Activated CD4-positive, alpha-beta memory T cell treated with anti-CD3 and anti-CD28 coated beads, Interleukin-2, amount 10 ng/mL, durations not matched to agents 7 days and 5 days (primary cell): ENCODE data around the gene ZFP62. TPM values are rescaled to one million over a fixed set of nuclear protein-coding genes. Genes with fewer than 3 reads are reported as not detected.
A peak's percentile ranks its signal among the peaks of the same experiment; 100 is the strongest.

Experiments used
- CTCF ChIA-PET: fragments of 350-600 bp; sonication (Branson Sonifier 250); formaldehyde crosslinking; loops from one replicate; lab custom pipeline; 2021; ENCODE audit warnings: antibody characterized with exemption, inconsistent platforms; lab: Charles Lee
- POLR2A ChIA-PET: fragments of 350-600 bp; sonication (Branson Sonifier 250); formaldehyde crosslinking; loops from one replicate; lab custom pipeline; 2021; ENCODE audit warnings: antibody characterized with exemption; lab: Charles Lee
- DNase-seq: peaks from one replicate; pipeline ENCODE4 v3.0.0-alpha.2; 2020
- H3K27ac Mint-ChIP-seq: one replicate; pipeline ENCODE4 v1.8.0; 2021; ENCODE audit warnings: mild to moderate bottlenecking, mixed read lengths
- H3K27me3 Mint-ChIP-seq: one replicate; pipeline ENCODE4 v1.8.0; 2021; ENCODE audit warnings: mixed read lengths
- H3K36me3 Mint-ChIP-seq: one replicate; pipeline ENCODE4 v1.8.0; 2021; ENCODE audit warnings: low read depth, mixed read lengths
- H3K4me1 Mint-ChIP-seq: one replicate; pipeline ENCODE4 v1.8.0; 2021; ENCODE audit warnings: mixed read lengths
- H3K4me3 Mint-ChIP-seq: one replicate; pipeline ENCODE4 v1.8.0; 2021; ENCODE audit warnings: mild to moderate bottlenecking, mixed read lengths
- H3K9me3 Mint-ChIP-seq: one replicate; pipeline ENCODE4 v1.8.0; 2021; ENCODE audit warnings: mixed read lengths
- total RNA-seq, 2 experiments: library from RNA; stranded (reverse); gene quantifications; one replicate each; pipeline ENCODE4 v1.2.3, GENCODE V29; 2021

Gene ZFP62
- total RNA-seq, 2 experiments from 2014 or later, result 19.4 to 20.0 TPM

DNA sequence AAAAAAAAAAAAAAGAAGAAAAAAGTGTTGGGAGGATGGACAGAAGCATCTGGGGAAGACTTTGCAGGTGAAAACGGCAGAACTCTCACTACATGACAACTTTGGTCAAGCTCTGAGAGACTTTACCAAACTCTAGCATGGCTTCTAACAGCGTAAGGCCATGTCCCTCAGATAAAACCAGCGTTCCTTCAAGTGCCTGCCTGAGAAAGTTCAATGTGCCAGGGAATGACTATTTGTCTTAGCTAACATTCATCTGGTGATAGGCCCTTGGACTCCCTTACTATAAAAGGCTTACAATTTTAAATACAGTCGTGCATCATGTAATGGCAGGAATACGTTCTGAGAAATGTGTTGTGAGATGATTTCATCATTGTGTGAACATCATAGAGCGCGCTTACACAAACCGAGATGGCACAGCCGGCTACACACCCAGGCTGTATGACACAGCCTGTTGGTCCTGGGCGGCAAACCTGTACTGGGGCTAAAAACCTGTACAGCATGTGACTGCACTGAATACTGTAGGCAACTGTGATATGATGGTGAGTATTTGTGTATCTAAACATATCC is 14.9 kb upstream of the ZFP62 start:
- CTCF ChIA-PET, result no interaction called here
- Mint-ChIP-seq H3K27me3 (peaks cover 6% of the 10 kb centered on the region), H3K4me3 (no peak overlapping the region)

DNA sequence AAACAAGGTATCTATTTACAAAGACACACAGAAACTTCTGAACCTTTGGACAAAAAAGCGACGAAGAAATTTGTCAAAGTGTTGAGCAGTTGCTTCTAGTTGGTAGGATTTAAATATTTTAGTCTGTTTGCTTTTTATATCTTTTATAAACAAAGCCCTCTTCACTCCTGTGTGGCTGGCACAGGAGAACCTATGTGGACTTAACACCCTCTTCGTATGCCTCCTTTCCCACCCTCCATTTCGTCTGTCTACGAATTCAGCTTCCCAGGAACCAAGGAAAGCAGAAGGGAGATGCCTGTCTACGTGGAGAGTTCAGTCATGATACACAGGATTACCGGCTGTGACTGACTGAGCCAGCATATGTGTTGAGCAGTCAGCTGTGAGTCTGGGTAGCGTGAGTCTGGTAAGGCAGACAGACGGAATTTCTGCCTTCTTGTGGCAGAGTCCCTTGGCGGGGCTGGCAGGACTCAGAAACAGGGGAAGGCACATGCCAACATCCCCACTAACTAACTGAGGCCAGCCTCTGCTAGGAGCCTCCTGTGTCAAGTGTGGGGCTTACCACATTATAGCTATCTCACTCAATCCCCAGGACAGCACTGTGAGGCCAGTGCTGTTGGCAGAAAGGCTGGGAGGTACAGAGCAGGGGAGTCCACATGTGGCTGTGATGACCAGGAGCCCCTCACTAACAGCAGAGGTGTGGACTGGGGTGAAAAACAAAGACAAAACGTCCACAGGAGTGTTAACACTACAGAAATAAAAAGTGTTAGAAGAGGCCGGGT is 13.9 kb upstream of the ZFP62 start:
- ChIA-PET POLR2A (no interaction called here), CTCF (interaction anchor here (0.6 kb wide), 1 partner anchor 172 kb away, joined by 5 read pairs; no protein-coding TSS in a partner anchor)
- no peak overlapping the region for H3K27ac Mint-ChIP-seq

More for the DNA sequence above, 14.9 kb upstream of the ZFP62 start:
- Mint-ChIP-seq H3K9me3 (no peaks in the 10 kb centered on the region), H3K36me3 (no peaks in the 10 kb centered on the region), H3K27ac (no peak overlapping the region), H3K4me1 (peaks cover 16% of the 10 kb centered on the region)
- DNase-seq, result no peak
- POLR2A ChIA-PET, result no interaction called here

DNA sequence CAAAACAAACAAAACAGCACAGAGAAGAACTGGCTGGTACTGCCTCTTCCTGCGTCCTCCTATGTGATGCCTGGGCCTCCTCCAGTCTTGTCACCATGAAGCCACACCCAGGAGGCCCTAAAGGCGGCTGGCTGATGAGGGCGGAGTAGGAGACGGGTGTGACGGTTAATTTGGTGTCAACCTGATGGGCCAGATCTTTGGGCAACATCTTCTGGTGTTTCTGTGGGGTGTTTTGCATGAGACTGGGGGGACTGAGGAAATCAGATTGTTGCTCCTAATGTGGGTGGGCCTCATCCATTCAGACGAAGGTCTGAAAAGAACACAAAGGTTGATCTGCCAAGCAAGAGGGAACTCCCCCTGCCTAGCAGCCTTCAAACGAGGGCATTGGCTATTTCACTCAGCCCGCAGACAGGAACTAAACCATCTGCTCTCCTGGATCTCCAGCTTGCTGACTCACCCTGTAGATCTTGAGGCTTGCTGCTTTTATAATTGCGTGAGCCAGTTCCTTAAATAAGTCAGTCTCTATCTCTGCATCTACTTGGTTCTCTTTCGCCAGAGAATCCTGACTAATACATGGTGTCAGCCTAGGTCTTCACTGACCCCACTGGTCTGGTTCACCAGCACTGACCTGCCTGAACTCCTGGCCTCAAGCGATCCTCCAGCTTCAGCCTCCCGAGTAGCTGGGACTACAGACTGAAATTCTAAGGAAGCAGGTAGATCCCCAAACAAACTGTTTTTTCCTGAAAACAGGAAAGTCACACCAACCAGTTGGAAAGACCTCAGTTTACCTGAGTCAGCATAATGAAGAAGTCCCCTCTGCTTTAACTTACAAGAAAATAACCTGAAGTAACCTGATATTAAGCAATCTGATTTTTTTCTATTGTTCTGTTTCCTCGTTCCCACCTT is 12.8 kb upstream of the ZFP62 start:
- peak; percentile 50 for DNase-seq
- Mint-ChIP-seq H3K27ac (peak overlapping the region; percentile 85), H3K27me3 (peaks cover 6% of the 10 kb centered on the region), H3K9me3 (no peaks in the 10 kb centered on the region), H3K4me1 (peaks cover 19% of the 10 kb centered on the region), H3K36me3 (no peaks in the 10 kb centered on the region), H3K4me3 (no peak overlapping the region)
- POLR2A ChIA-PET, result interaction anchor here (1.4 kb wide), 1 partner anchor 43 kb away, joined by 6 read pairs; no protein-coding TSS in a partner anchor
- CTCF ChIA-PET, result interaction anchor here (0.7 to 1.6 kb wide), 2 partner anchors 71 to 87 kb away, joined by 3 read pairs; no protein-coding TSS in a partner anchor

More for the DNA sequence above, 13.9 kb upstream of the ZFP62 start:
- DNase-seq, result no peak
- Mint-ChIP-seq H3K27me3 (peaks cover 3% of the 10 kb centered on the region), H3K9me3 (no peaks in the 10 kb centered on the region), H3K4me1 (peaks cover 16% of the 10 kb centered on the region), H3K36me3 (no peaks in the 10 kb centered on the region), H3K4me3 (no peak overlapping the region)

DNA sequence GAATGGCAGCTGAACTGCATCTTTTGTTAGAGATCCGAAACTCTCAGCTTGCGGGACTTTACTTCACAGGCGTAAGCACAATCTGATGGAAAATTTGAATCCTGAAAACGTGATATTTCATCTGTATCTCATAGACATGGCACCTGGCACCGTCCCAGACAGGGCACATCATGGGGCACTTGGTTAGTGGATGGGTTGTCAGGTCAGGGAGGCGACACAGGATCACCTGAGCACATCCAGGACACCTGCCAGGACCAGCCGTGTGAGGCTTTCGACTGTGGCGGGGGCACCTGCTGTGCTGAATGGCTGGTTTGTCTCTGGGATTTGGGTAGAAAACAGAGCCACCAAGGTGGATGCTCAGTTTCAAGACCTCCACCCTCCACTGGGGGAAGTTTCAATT is 11.3 kb upstream of the ZFP62 start:
- Mint-ChIP-seq H3K36me3 (no peaks in the 10 kb centered on the region), H3K27me3 (peaks cover 9% of the 10 kb centered on the region), H3K4me3 (no peak overlapping the region), H3K9me3 (no peaks in the 10 kb centered on the region), H3K27ac (no peak overlapping the region), H3K4me1 (peaks cover 20% of the 10 kb centered on the region)
- DNase-seq, result no peak
- CTCF ChIA-PET, result interaction anchor here (0.9 kb wide), 1 partner anchor 10 kb away, joined by 4 read pairs; no protein-coding TSS in a partner anchor
- POLR2A ChIA-PET, result interaction anchor here (0.5 to 1.4 kb wide), 3 partner anchors 9 to 98 kb away, joined by 3 to 6 read pairs (median 4); no protein-coding TSS in a partner anchor

DNA sequence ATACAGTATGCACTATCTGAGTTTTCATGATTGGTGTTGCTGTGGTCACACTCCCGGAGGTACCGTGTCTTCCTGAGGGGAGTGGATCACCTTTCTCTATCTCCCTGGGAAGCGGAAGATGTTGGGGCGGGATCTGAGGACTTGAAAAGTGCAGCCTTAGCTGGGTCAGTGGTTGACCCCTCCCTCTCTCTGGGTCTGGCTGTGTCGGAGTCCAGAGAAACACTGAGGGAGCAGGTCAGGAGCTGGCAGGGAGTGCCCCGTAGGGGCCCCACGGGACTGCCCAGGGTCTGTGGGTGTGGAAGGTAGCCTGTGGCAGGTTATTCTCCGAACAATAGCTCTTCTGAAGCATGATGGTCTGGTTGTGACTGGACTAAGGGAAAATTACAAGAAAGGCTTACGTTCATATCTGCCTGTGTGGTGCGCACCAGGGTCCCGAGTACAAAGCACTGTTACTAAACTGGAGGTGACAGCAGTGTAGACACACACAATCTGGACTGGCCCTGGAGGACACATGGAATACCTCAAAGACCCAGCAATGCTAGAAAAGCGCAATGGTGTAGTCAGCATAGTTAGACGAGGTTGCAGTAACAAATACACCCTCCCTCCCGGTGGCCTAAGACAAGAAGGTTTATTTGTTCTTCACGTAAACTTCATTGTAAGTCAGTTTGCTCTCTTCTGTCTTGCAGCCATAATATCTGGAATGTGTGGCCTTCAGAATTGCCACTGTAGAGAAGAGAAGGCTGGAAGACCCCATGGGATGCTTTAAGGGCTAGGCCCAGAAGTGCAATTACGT is 9.4 kb upstream of the ZFP62 start:
- peaks cover 20% of the 10 kb centered on the region for H3K4me1 Mint-ChIP-seq
- DNase-seq, result no peak
- no peak overlapping the region for H3K27ac Mint-ChIP-seq
- no peaks in the 10 kb centered on the region for H3K9me3 Mint-ChIP-seq
- POLR2A ChIA-PET, result no interaction called here
- no peaks in the 10 kb centered on the region for H3K36me3 Mint-ChIP-seq
- H3K4me3 Mint-ChIP-seq, result no peak overlapping the region
- CTCF ChIA-PET, result interaction anchor here (1.0 kb wide), 1 partner anchor 10 kb away, joined by 4 read pairs; no protein-coding TSS in a partner anchor
- peaks cover 23% of the 10 kb centered on the region for H3K27me3 Mint-ChIP-seq

DNA sequence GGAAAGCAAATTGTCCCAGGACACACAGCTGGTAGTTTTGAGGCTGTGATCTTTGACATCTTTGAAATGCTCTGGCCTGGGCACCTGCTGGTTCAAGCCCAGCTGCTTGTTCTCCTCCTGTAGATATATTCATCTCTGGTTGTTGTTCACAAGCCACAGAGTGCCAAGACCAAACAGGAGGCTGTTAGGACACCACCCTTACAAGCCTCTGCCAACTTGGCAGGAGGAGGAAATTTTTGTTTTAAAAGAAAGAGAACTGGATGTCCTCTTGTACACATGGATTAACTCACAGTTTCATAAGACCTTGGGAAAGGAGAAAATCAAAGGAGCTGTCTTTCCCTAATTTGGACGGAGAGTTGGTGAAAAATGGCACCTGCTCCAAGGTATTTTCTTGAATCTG is 8.5 kb upstream of the ZFP62 start:
- Mint-ChIP-seq H3K9me3 (no peaks in the 10 kb centered on the region), H3K4me1 (peaks cover 20% of the 10 kb centered on the region), H3K36me3 (no peaks in the 10 kb centered on the region), H3K27ac (no peak overlapping the region), H3K27me3 (peaks cover 23% of the 10 kb centered on the region), H3K4me3 (no peak overlapping the region)
- POLR2A ChIA-PET, result interaction anchor here (0.6 kb wide), 1 partner anchor 66 kb away, joined by 3 read pairs; no protein-coding TSS in a partner anchor
- DNase-seq, result no peak
- CTCF ChIA-PET, result interaction anchor here (0.6 to 1.5 kb wide), 7 partner anchors 9 to 303 kb away, joined by 3 to 8 read pairs (median 3); no protein-coding TSS in a partner anchor

DNA sequence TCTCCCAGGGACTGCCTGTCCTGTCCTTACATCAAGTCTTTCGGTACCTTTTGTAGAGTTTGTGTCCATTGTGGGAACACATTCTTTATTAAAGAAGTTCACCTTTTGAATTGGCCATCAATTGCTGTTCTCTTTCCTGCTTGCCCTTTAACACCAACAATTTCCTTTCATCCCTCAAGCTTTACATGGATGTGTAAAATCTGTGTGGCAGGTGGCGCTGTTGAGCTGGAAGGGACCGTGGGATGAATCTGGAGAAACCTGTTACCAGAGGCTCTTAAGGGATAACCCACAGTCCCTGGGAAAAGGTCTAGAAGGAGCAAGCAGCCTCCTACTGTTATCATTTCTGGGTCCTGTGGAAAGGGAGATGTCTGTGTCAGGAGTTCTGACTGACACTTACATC is 7.9 kb upstream of the ZFP62 start:
- CTCF ChIA-PET, result interaction anchor here (0.6 to 1.5 kb wide), 6 partner anchors 11 to 304 kb away, joined by 3 to 8 read pairs (median 3); no protein-coding TSS in a partner anchor
- H3K9me3 Mint-ChIP-seq, result no peaks in the 10 kb centered on the region
- POLR2A ChIA-PET, result interaction anchor here (0.6 to 1.0 kb wide), 2 partner anchors 59 to 65 kb away, joined by 3 read pairs; no protein-coding TSS in a partner anchor
- H3K27ac Mint-ChIP-seq, result no peak overlapping the region
- peaks cover 23% of the 10 kb centered on the region for H3K27me3 Mint-ChIP-seq
- no peaks in the 10 kb centered on the region for H3K36me3 Mint-ChIP-seq
- H3K4me3 Mint-ChIP-seq, result no peak overlapping the region
- peak; percentile 72 for DNase-seq
- peaks cover 15% of the 10 kb centered on the region for H3K4me1 Mint-ChIP-seq

DNA sequence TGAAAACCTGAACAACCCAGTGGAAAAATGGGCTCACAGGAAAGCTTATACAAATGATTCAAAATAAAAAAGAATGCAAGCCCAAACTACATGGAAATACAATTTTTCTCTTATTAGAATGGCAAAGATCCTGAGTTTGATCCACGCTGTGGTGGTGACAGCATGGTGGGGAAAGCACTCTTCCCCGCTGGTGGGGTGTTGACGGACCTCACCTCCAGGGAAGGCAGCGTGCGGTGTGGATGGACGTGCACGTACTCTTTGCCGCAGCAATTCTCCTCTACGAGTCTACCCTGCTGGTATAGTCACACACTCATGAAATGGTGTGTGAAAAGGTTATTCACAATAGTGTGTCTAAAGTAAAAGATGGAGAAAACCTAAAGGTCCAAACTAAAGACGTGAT is 5.9 kb upstream of the ZFP62 start:
- POLR2A ChIA-PET, result interaction anchor here (1.9 to 2.2 kb wide), 2 partner anchors 36 to 65 kb away, joined by 4 to 8 read pairs; partner anchors contain the start of gene MGAT1
- no peak overlapping the region for H3K4me3 Mint-ChIP-seq
- peaks cover 23% of the 10 kb centered on the region for H3K27me3 Mint-ChIP-seq
- no peaks in the 10 kb centered on the region for H3K36me3 Mint-ChIP-seq
- CTCF ChIA-PET, result interaction anchor here (1.1 to 1.6 kb wide), 4 partner anchors 9 to 83 kb away, joined by 3 to 4 read pairs (median 3); no protein-coding TSS in a partner anchor
- H3K27ac Mint-ChIP-seq, result no peak overlapping the region
- no peaks in the 10 kb centered on the region for H3K9me3 Mint-ChIP-seq
- no peak for DNase-seq
- H3K4me1 Mint-ChIP-seq, result peaks cover 4% of the 10 kb centered on the region

DNA sequence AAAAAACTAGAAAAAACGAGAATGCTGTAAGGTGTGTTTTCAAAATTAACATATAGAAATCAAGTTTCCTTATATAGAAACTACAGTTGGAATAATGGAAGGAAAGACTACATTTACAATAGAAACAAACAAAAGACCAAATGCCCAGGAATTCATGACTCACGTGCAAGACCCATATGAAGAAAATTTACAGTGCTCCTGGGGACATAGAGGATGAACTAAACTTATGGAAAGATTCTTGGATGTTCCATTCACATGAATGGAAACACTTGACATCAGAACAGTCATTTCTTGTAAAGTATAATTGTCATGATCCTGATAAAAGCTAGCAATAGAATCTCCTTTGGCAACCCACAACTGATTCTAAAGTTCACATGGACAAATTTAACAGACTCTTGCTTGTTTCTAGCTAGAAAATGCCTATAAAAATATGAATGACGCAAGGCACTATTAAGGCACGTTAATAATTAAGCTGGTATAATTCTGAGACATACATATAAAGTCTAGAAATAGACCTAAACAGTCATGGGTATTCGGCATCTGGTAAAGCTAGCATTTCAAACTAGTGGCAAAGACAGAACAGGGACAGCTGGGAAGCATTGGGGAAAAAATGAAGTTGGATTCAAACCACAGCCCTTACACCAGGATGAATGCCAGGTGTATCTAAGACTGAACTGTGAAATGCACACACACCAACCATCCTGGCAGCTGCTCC is 5.1 kb upstream of the ZFP62 start:
- Mint-ChIP-seq H3K4me1 (peaks cover 4% of the 10 kb centered on the region), H3K27ac (no peak overlapping the region), H3K9me3 (no peaks in the 10 kb centered on the region), H3K36me3 (no peaks in the 10 kb centered on the region), H3K4me3 (no peak overlapping the region), H3K27me3 (peaks cover 23% of the 10 kb centered on the region)
- ChIA-PET CTCF (interaction anchor here (0.6 to 1.6 kb wide), 6 partner anchors 9 to 302 kb away, joined by 3 to 4 read pairs (median 3); no protein-coding TSS in a partner anchor), POLR2A (interaction anchor here (1.9 to 2.2 kb wide), 2 partner anchors 35 to 64 kb away, joined by 4 to 8 read pairs; partner anchors contain the start of gene MGAT1)
- DNase-seq, result no peak

DNA sequence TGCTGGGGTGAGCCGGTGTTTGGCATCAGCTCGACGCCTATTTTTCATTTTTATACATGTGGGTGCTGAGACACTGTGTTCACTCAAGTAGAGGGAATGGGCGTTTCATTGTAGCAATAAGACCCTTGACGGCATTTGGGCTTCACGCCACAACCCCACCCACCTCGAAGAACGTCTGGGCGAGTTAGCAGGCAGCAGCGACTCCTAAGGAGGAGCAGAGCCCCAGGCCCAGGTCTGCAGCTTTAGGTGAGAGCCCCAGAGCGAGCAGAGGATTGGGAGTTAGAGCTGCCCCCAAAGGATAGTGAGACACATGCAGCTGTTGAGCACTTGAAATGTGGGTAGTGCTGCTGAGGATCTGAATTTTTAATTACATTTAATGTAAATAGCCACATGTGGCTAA is 1.6 kb upstream of the ZFP62 start:
- H3K36me3 Mint-ChIP-seq, result peaks cover 13% of the 10 kb centered on the region
- DNase-seq, result no peak
- no peaks in the 10 kb centered on the region for H3K9me3 Mint-ChIP-seq
- ChIA-PET CTCF (interaction anchor here (1.4 kb wide), 1 partner anchor 10 kb away, joined by 4 read pairs; no protein-coding TSS in a partner anchor), POLR2A (interaction anchor here (1.2 to 5.9 kb wide), 3 partner anchors 10 to 59 kb away, joined by 3 to 91 read pairs (median 30); partner anchors contain the start of gene MGAT1)
- peaks cover 14% of the 10 kb centered on the region for H3K27me3 Mint-ChIP-seq
- no peak overlapping the region for H3K27ac Mint-ChIP-seq
- H3K4me1 Mint-ChIP-seq, result peaks cover 16% of the 10 kb centered on the region
- no peak overlapping the region for H3K4me3 Mint-ChIP-seq
